Kidney (tissue), 14 donors: ENCODE results near the gene EPHB1. TPM values are rescaled to one million over a fixed set of nuclear protein-coding genes. Genes with fewer than 3 reads are reported as not detected.

Experiments used
- DNase-seq, 5 donors: peaks; one replicate each; pipeline ENCODE4 v3.0.0-alpha.2; 2013 to 2020
- FAIRE-seq: peaks from 2 replicates; lab custom pipeline; 2012; peaks lifted over from hg19 to GRCh38; lab: Jason Lieb, UNC
- H3K27ac ChIP-seq, 2 donors: one replicate each; pipeline ENCODE4 v1.7.0; 2013; ENCODE audit warnings: low read depth in 2 of 2, low read length in 2 of 2, inconsistent platforms in 1 of 2
- H3K27me3 ChIP-seq: one replicate; pipeline ENCODE4 v1.7.1; 2013; ENCODE audit warnings: low read length, inconsistent platforms; ENCODE audit not compliant: control insufficient read depth, insufficient read depth
- H3K36me3 ChIP-seq, 3 donors: one replicate each; pipeline versions ENCODE4 v1.7.0 to v1.7.1; 2013; ENCODE audit warnings: low read length in 3 of 3, control low read depth in 1 of 3, inconsistent platforms in 1 of 3; ENCODE audit not compliant: insufficient read depth in 3 of 3, control insufficient read depth in 2 of 3
- H3K4me1 ChIP-seq, 3 donors: one replicate each; pipeline versions ENCODE4 v1.7.0 to v1.7.1; 2013; ENCODE audit warnings: low read length in 3 of 3, inconsistent platforms in 1 of 3, low read depth in 1 of 3; ENCODE audit not compliant: control insufficient read depth in 2 of 3, insufficient read depth in 2 of 3
- H3K4me3 ChIP-seq, 3 donors: one replicate each; pipeline versions ENCODE4 v1.7.0 to v1.8.1; 2013; ENCODE audit warnings: low read length in 3 of 3, control low read depth in 1 of 3, inconsistent platforms in 1 of 3
- H3K9ac ChIP-seq, 3 donors: one replicate each; pipeline versions ENCODE4 v1.7.0 to v1.7.1; 2013; ENCODE audit warnings: low read length in 3 of 3, control low read depth in 1 of 3, inconsistent platforms in 1 of 3
- H3K9me3 ChIP-seq, 3 donors: one replicate each; pipeline versions ENCODE4 v1.7.0 to v1.7.1; 2013; ENCODE audit warnings: low read length in 3 of 3, control low read depth in 1 of 3, inconsistent platforms in 1 of 3; ENCODE audit not compliant: control insufficient read depth in 2 of 3, insufficient read depth in 1 of 3
- intact Hi-C: fragments of 100-400 bp; cut with DNase I; formaldehyde crosslinking; loops from one replicate; pipeline ENCODE4 v1.11.1; 2022
- polyA plus RNA-seq: library from polyadenylated mRNA; stranded (reverse); fragments of 350-450 nt; fragmentation: Illumina TruSeq; extraction: RNeasy Lipid Tissue Mini Kit (QIAGEN cat#74804); gene quantifications from one replicate; pipeline ENCODE4 v1.2.3, GENCODE V29; 2014; ENCODE audit warnings: low read depth, low replicate concordance; ENCODE audit not compliant: insufficient read depth
- total RNA-seq: library from RNA; stranded (reverse); fragmentation: NEBNext Ultra II Directional; extraction: Animal tissue kit (Norgen Biotek cat#: 25700); gene quantifications from one replicate; pipeline ENCODE4 v1.2.1, GENCODE V29; 2021
- TF ChIP-seq, protein P1 (sequence below): IDR thresholded peaks from 3 replicates; pipeline ENCODE4 v1.5.1; 2012; ENCODE audit warnings: mild to moderate bottlenecking, moderate library complexity, borderline replicate concordance; ENCODE audit not compliant: insufficient read depth; ENCODE audit errors: extremely low read depth
- donor health status: control.
- donor health status: control.
- donor health status: control.
- donor health status: control.
- donor health status: control.
- donor health status: DM: yes; HTN: yes; CAD: no.
- donor health status: Normal renal cell carcinoma (clear cell type).

EPHB1 gene
- total and polyA plus RNA-seq, 2 donors from 2014 or later, result 0.39 to 3.2 TPM

DNA sequence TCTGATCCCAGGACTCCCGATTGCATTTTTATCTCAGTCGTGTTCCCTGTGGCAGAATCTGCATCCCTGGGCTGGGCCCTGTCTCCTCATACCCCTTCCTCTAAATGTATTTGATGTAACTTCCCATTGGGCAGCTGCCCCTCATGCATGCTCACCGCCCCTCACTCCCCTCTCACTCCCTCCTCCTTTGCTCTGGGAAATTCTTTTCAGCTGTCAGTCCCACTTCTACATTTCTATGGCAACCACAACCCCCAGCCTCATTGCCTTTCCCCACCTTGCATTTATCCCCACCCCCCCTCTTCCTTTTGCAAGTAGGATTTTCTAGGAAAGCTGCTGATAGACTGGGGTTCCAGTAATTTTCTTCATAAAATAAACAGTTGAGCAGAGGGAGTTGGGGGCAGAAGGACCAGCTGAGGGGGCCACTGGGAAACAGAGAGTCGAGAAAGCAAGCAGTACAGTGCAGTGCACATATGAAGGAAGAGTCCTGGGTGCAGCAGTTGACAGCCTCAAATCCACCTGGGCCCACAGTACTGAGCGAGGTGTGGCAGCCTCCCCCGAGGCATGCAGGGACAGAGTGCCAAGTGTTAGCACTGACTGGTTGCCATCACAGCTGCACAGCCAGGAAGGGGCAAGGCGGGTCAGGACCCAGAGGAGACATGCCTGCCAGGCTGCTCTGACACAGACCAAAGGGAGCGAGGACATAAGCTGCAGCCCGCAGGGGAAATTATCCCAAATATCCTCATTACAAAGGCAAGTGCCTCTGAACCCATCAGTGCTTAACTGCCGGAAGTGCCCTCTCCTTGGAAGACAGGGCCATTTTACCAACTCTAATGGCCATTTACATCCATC lies 476.3 kb downstream of the EPHB1 start:
- DNase-seq, result peak in 1 of 5 donors; percentile 46
- TF ChIP-seq, protein P1, sequence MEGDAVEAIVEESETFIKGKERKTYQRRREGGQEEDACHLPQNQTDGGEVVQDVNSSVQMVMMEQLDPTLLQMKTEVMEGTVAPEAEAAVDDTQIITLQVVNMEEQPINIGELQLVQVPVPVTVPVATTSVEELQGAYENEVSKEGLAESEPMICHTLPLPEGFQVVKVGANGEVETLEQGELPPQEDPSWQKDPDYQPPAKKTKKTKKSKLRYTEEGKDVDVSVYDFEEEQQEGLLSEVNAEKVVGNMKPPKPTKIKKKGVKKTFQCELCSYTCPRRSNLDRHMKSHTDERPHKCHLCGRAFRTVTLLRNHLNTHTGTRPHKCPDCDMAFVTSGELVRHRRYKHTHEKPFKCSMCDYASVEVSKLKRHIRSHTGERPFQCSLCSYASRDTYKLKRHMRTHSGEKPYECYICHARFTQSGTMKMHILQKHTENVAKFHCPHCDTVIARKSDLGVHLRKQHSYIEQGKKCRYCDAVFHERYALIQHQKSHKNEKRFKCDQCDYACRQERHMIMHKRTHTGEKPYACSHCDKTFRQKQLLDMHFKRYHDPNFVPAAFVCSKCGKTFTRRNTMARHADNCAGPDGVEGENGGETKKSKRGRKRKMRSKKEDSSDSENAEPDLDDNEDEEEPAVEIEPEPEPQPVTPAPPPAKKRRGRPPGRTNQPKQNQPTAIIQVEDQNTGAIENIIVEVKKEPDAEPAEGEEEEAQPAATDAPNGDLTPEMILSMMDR, result no peak

DNA sequence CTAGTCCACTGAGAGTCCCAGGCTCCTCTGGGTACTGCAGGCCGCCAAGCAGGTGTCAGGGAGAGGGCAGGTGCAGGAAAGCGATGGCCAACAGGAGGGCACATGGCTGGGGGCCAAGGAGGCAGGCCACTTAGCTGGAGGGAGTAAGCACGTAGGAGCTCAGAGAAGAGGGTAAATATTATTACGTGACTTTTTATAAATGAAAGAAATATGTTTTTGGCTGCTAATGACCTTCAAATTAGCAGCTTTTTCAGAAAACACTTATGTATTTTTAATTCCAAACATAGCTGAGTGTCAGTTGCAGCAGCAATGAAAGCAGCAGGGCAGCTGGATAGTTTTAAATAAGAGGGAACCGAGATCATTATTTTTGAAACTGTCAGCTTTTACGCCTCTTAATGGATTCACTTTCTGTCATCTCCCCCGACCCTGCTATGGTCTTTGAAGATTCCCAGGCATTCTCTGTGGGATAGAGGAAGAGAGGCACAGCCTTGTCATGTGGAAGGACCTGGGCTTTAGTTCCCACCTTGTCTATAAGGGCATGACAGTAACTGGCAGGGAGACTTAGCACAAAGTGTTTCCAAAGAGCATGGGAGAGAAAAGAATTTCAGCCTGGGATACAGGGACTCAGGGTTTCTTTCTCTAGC lies 477.1 kb downstream of the EPHB1 start:
- intact Hi-C loops, result no loop called here
- DNase-seq, result peak in 2 of 5 donors; percentile 19 to 25
- H3K27ac ChIP-seq, result no peak overlapping the region
- FAIRE-seq, result no peak
- H3K4me1 ChIP-seq, result no peaks in the 10 kb centered on the region
- H3K9me3 ChIP-seq, result no peaks in the 10 kb centered on the region
- no peak overlapping the region for H3K4me3 ChIP-seq
- TF ChIP-seq, protein P1, result no peak
- no peaks in the 10 kb centered on the region for H3K27me3 ChIP-seq
- no peak overlapping the region for H3K9ac ChIP-seq
- H3K36me3 ChIP-seq, result no peaks in the 10 kb centered on the region

More for the DNA sequence above, 476.3 kb downstream of the EPHB1 start:
- H3K36me3 ChIP-seq, result no peaks in the 10 kb centered on the region
- H3K4me3 ChIP-seq, result no peak overlapping the region
- no peak for FAIRE-seq
- H3K9ac ChIP-seq, result no peak overlapping the region
- H3K27ac ChIP-seq, result no peak overlapping the region
- intact Hi-C loops, result no loop called here
- H3K27me3 ChIP-seq, result no peaks in the 10 kb centered on the region
- no peaks in the 10 kb centered on the region for H3K9me3 ChIP-seq
- H3K4me1 ChIP-seq, result no peaks in the 10 kb centered on the region

DNA sequence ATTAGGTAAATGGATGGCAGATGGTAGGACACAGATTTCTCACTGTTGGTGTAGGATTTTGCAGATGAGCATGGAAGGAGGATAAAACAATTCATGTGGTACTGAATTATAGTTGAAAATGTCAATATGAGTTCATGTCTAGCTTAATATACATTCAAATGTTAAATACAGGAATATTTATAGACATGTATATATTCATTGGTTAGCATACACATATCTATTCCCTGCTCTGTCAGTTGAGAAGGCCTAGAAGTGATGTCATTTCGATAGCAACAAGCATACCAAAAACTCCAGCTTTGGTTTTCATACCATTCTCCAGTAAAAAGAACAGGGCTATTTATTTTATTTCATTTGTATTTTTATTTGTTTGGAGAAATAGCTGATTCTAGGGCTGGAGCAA lies 497.1 kb downstream of the EPHB1 start:
- H3K4me3 ChIP-seq, result no peak overlapping the region
- intact Hi-C loops, result no loop called here
- H3K27me3 ChIP-seq, result no peaks in the 10 kb centered on the region
- no peak overlapping the region for H3K27ac ChIP-seq
- no peak for FAIRE-seq
- no peak overlapping the region for H3K9ac ChIP-seq
- no peaks in the 10 kb centered on the region for H3K36me3 ChIP-seq
- TF ChIP-seq, protein P1, result no peak
- peaks cover 0 to 3% (median 0%) of the 10 kb centered on the region in 3 donors for H3K9me3 ChIP-seq
- DNase-seq, result no peak
- no peaks in the 10 kb centered on the region for H3K4me1 ChIP-seq
